Neutrophil (primary cell): ENCODE results near the gene SUN1.
"Not testable (repeated sequence)": the region's sequence is repeated elsewhere in the genome, so short reads cannot be mapped to it uniquely, and the experiment has no call there.

ENCODE experiments used
- H3K27ac ChIP-seq: fragments of 200-600 bp; sonication (generic); 2 replicates; pipeline ENCODE4 v1.5.1; 2016; ENCODE audit warnings: mild to moderate bottlenecking, moderate library complexity
- H3K27me3 ChIP-seq: fragments of 200-600 bp; sonication (generic); 2 replicates; pipeline ENCODE4 v1.6.0; 2016; ENCODE audit warnings: mild to moderate bottlenecking
- H3K36me3 ChIP-seq: fragments of 200-600 bp; sonication (generic); 2 replicates; pipeline ENCODE4 v1.5.1; 2017
- H3K4me1 ChIP-seq, 2 experiments: fragments of 200-600 bp in 1 of 2; sonication (generic) in 1 of 2; 1 replicate in 1 of 2; 2 replicates in 1 of 2; pipeline versions ENCODE4 v1.5.1 to v1.6.1; 2013 to 2016; ENCODE audit warnings: low read depth in 1 of 2, low read length in 1 of 2, mild to moderate bottlenecking in 1 of 2, moderate library complexity in 1 of 2; ENCODE audit not compliant: control insufficient read depth in 1 of 2, insufficient read depth in 1 of 2
- H3K4me3 ChIP-seq, 2 experiments: fragments of 200-600 bp in 1 of 2; sonication (generic) in 1 of 2; 1 replicate in 1 of 2; 2 replicates in 1 of 2; pipeline ENCODE4 v1.5.1; 2013 to 2016; ENCODE audit warnings: low read depth in 1 of 2, low read length in 1 of 2, mild to moderate bottlenecking in 1 of 2, moderate library complexity in 1 of 2
- H3K9me3 ChIP-seq: fragments of 200-600 bp; sonication (generic); 2 replicates; pipeline ENCODE4 v1.5.1; 2016
- TF ChIP-seq, protein P1 (sequence below): fragments of 200-600 bp; sonication (generic); IDR thresholded peaks from 2 replicates; pipeline ENCODE4 v1.5.1; 2016; ENCODE audit warnings: antibody characterized with exemption

The SUN1 gene

DNA sequence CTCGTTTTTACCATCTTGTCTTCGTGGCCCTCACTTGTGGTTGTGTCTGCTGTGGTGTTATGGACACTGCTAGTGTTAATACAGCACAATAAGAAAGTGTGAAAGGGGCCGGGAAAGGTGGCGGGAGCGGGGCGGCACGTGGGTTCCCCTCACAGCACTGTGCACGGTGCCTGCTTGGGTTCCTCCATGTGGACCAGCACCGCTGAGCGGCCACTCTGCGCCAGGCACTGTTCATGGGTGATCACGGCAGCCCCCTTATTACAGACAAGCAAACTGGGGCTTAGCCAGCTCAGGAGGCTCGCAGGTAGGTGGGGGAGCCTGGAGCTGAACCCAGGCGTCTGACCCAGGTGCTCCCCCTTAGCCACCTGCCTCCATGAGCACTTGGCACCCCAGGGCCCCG, 12.2 kb downstream of the SUN1 start:
- Histone ChIP-seq H3K4me1 (no peaks in the 10 kb centered on the region), H3K27ac (no peak overlapping the region), H3K27me3 (no peaks in the 10 kb centered on the region), H3K4me3 (no peak overlapping the region), H3K9me3 (no peaks in the 10 kb centered on the region), H3K36me3 (no peaks in the 10 kb centered on the region)
- TF ChIP-seq, protein P1, sequence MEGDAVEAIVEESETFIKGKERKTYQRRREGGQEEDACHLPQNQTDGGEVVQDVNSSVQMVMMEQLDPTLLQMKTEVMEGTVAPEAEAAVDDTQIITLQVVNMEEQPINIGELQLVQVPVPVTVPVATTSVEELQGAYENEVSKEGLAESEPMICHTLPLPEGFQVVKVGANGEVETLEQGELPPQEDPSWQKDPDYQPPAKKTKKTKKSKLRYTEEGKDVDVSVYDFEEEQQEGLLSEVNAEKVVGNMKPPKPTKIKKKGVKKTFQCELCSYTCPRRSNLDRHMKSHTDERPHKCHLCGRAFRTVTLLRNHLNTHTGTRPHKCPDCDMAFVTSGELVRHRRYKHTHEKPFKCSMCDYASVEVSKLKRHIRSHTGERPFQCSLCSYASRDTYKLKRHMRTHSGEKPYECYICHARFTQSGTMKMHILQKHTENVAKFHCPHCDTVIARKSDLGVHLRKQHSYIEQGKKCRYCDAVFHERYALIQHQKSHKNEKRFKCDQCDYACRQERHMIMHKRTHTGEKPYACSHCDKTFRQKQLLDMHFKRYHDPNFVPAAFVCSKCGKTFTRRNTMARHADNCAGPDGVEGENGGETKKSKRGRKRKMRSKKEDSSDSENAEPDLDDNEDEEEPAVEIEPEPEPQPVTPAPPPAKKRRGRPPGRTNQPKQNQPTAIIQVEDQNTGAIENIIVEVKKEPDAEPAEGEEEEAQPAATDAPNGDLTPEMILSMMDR, result no peak

DNA sequence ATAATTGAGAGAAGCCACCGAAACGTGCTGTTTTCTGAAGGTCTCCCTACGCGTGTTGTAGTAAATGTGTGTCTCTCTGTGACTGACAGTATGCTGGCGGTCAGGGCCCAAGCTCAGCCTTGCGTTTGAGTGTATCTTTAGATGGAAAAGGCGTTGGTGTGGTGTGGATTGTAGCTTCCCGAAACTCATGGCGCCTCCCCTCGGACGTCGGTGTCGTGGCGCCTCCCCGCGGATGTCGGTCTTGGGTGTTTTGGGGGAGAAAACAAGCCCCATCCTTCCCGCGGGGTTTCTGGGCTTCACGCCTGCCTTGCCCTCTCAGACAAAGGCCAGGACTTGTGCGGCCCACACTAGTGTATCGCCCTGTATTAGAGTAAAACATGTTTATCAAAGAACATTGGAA, 12.8 kb downstream of the SUN1 start:
- no peaks in the 10 kb centered on the region for H3K27me3 ChIP-seq
- H3K4me1 ChIP-seq, result no peaks in the 10 kb centered on the region
- TF ChIP-seq, protein P1, result no peak
- H3K4me3 ChIP-seq, result no peak overlapping the region
- H3K36me3 ChIP-seq, result no peaks in the 10 kb centered on the region
- no peak overlapping the region for H3K27ac ChIP-seq
- no peaks in the 10 kb centered on the region for H3K9me3 ChIP-seq

DNA sequence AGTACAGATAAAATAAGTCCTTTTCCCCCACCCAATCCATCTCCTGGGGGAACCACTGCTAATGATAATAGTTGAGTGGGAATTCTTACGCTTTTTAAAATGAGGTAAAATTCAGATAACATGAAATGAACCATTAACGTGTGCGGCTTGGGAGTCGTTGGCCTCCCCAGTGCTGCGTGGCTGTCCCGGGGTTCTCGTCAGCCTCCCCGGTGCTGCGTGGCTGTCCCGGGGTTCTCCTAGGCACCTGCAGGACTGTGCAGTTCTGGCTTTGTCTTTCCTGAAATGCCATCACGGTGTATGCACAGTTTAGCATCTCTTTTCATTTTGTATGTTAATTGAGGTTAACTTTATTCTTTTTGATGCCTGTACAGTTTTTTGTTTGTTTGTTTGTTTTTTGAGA, 13.5 kb downstream of the SUN1 start:
- Histone ChIP-seq H3K36me3 (no peaks in the 10 kb centered on the region), H3K27ac (no peak overlapping the region), H3K27me3 (no peaks in the 10 kb centered on the region), H3K4me3 (no peak overlapping the region), H3K4me1 (no peaks in the 10 kb centered on the region), H3K9me3 (no peaks in the 10 kb centered on the region)
- TF ChIP-seq, protein P1, result no peak

DNA sequence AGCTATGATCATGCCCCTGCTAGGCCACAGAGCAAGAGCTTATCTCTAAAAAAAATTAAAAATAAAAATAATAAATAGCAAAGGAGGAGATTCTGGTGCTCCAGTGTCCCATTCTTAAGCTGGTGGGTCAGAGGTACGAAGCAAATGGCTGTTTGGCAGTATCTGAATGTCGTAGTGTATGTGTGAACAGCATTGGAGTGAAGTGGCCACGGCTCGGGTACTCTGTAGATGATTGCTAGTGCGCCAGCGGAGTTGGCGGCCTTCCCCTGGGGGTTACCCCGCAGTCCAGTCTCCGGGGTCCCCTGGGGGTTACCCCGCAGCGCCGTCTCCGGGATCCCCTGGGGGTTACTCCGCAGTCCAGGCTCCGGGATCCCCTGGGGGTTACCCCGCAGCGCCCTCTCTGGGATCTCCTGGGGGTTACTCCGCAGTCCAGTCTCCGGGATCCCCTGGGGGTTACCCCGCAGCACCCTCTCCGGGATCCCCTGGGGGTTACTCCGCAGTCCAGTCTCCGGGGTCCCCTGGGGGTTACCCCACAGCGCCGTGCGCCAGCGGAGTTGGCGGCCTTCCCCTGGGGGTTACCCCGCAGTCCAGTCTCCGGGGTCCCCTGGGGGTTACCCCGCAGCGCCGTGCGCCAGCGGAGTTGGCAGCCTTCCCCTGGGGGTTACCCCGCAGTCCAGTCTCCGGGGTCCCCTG, 14.8 kb downstream of the SUN1 start:
- not testable (repeated sequence) for H3K36me3 ChIP-seq, H3K9me3 ChIP-seq, H3K4me1 ChIP-seq, H3K27me3 ChIP-seq, H3K27ac ChIP-seq, H3K4me3 ChIP-seq

DNA sequence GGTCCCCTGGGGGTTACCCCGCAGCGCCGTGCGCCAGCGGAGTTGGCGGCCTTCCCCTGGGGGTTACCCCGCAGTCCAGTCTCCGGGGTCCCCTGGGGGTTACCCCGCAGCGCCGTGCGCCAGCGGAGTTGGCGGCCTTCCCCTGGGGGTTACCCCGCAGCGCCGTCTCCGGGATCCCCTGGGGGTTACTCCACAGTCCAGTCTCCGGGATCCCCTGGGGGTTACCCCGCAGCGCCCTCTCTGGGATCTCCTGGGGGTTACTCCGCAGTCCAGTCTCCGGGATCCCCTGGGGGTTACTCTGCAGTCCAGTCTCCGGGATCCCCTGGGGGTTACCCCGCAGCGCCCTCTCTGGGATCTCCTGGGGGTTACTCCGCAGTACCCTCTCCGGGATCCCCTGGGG, 15.5 kb downstream of the SUN1 start:
- H3K36me3 ChIP-seq, H3K27ac ChIP-seq, H3K4me1 ChIP-seq, H3K27me3 ChIP-seq, H3K4me3 ChIP-seq, H3K9me3 ChIP-seq: not testable (repeated sequence)

DNA sequence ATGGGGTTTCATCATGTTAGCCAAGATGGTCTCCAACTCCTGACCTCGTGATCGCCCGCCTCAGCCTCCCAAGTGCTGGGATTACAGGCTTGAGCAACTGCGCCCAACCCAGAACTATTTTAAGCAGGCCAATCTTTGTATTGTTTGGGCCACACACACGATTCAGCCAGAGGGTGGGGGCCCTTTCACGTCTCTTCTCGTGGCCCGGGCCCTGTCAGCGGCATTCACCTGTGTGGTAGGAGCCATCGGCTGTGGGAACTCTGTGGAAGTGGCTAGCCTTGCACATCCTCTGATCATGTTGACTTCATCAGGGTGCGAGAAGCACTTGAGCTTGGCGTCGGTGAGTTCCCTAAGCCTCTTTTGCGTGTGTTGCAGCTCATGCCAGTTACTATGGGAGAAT, 16.9 kb downstream of the SUN1 start:
- no peak overlapping the region for H3K27ac ChIP-seq
- no peaks in the 10 kb centered on the region for H3K4me1 ChIP-seq
- H3K27me3 ChIP-seq, result no peaks in the 10 kb centered on the region
- H3K36me3 ChIP-seq, result no peaks in the 10 kb centered on the region
- no peak overlapping the region for H3K4me3 ChIP-seq
- no peaks in the 10 kb centered on the region for H3K9me3 ChIP-seq
- TF ChIP-seq, protein P1, result no peak

DNA sequence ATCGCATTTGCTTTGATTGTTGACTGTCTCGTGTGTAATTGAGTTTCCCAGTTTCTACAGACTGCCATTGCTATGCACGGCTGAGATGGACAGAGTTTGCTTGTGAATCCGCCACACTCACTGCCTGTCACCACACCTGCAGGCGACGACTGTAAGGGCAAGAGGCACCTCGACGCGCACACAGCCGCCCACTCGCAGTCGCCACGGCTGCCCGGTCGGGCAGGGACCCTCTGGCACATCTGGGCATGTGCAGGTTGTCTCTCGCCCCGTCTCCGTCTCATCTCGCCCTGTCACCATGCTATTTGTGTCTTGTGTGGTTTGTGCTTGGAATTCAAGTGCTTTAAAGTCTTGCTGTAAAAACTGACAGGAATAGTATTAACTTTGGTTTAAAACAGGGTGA, 17.5 kb downstream of the SUN1 start:
- TF ChIP-seq, protein P1, result no peak
- Histone ChIP-seq H3K9me3 (no peaks in the 10 kb centered on the region), H3K27me3 (no peaks in the 10 kb centered on the region), H3K27ac (no peak overlapping the region), H3K36me3 (no peaks in the 10 kb centered on the region), H3K4me1 (no peaks in the 10 kb centered on the region), H3K4me3 (no peak overlapping the region)
